ENCODE measurements around the gene PAPPA2.
"Not testable (repeated sequence)": the region's sequence is repeated elsewhere in the genome, so short reads cannot be mapped to it uniquely, and the experiment has no call there.

The PAPPA2 gene

GRCh38 chr1:176552217-176552991 is 89.4 kb downstream of the PAPPA2 start:
- no peak for DNase-seq

GRCh38 chr1:176552999-176553398 is 90.0 kb downstream of the PAPPA2 start:
- no peak for DNase-seq

GRCh38 chr1:176556288-176556687 is 93.3 kb downstream of the PAPPA2 start:
- no peak for DNase-seq

GRCh38 chr1:176557543-176558258 is 94.7 kb downstream of the PAPPA2 start:
- DNase-seq: no peak

- DNase-seq: no peak
Observed at GRCh38 chr1:176558561-176558960, 95.6 kb downstream of the PAPPA2 start.

GRCh38 chr1:176559474-176559873 is 96.5 kb downstream of the PAPPA2 start:
- no peak for DNase-seq

GRCh38 chr1:176559878-176560277 is 96.9 kb downstream of the PAPPA2 start:
- peak; percentile 26 for DNase-seq

GRCh38 chr1:176560681-176561080 is 97.7 kb downstream of the PAPPA2 start:
- DNase-seq: no peak

- DNase-seq: not testable (repeated sequence)
Observed at GRCh38 chr1:176561761-176562160, 98.8 kb downstream of the PAPPA2 start.

GRCh38 chr1:176566004-176566975 is 103.3 kb downstream of the PAPPA2 start:
- DNase-seq: no peak

GRCh38 chr1:176567190-176567794 is 104.3 kb downstream of the PAPPA2 start:
- no peak for DNase-seq

- no peak for DNase-seq
Observed at GRCh38 chr1:176568185-176568584, 105.2 kb downstream of the PAPPA2 start.

- no peak for DNase-seq
Observed at GRCh38 chr1:176574756-176575155, 111.8 kb downstream of the PAPPA2 start.

- DNase-seq: no peak
Observed at GRCh38 chr1:176575991-176576390, 113.0 kb downstream of the PAPPA2 start.

GRCh38 chr1:176576670-176577069 is 113.7 kb downstream of the PAPPA2 start:
- DNase-seq: no peak

- no peak for DNase-seq
Observed at GRCh38 chr1:176577646-176578197, 114.7 kb downstream of the PAPPA2 start.

- DNase-seq: no peak
Observed at GRCh38 chr1:176579087-176579486, 116.1 kb downstream of the PAPPA2 start.

GRCh38 chr1:176595217-176595616 is 132.2 kb downstream of the PAPPA2 start:
- DNase-seq: no peak

GRCh38 chr1:176601348-176601747 is 138.4 kb downstream of the PAPPA2 start:
- DNase-seq: no peak

- no peak for DNase-seq
Observed at GRCh38 chr1:176602388-176603004, 139.5 kb downstream of the PAPPA2 start.

- no peak for DNase-seq
Observed at GRCh38 chr1:176603696-176604095, 140.7 kb downstream of the PAPPA2 start.

- no peak for DNase-seq
Observed at GRCh38 chr1:176604461-176604860, 141.5 kb downstream of the PAPPA2 start.
